HAP-1 (cell line): ENCODE measurements around the gene EBF3.
A peak's percentile ranks its signal among the peaks of the same experiment; 100 is the strongest.

Source experiments
- DNase-seq, 2 experiments: peaks; one replicate each; pipeline ENCODE4 v3.0.0-alpha.2; 2016 to 2020; ENCODE audit warnings: low spot score in 2 of 2
- H3K27me3 ChIP-seq: fragments of 250-450 bp; sonication (Bioruptor Pico); 2 replicates; pipeline ENCODE4 v1.5.1; 2020; ENCODE audit warnings: low read depth, mild to moderate bottlenecking, moderate library complexity
- H3K36me3 ChIP-seq: fragments of 250-450 bp; sonication (Bioruptor Pico); replicated peaks from 2 replicates; pipeline ENCODE4 v1.5.1; 2020; ENCODE audit warnings: mild to moderate bottlenecking
- H3K4me1 ChIP-seq: fragments of 250-450 bp; sonication (Bioruptor Pico); 2 replicates; pipeline ENCODE4 v1.5.1; 2020; ENCODE audit warnings: mild to moderate bottlenecking
- H3K4me3 ChIP-seq: fragments of 250-450 bp; sonication (Bioruptor Pico); 2 replicates; pipeline ENCODE4 v1.5.1; 2020; ENCODE audit warnings: mild to moderate bottlenecking, moderate library complexity
- H3K9me3 ChIP-seq: fragments of 250-450 bp; sonication (Bioruptor Pico); 2 replicates; pipeline ENCODE4 v1.5.1; 2020; ENCODE audit warnings: mild to moderate bottlenecking, moderate library complexity
- in situ Hi-C: fragments of 300-500 bp; cut with MboI; formaldehyde crosslinking; loops from 3 replicates; pipeline ENCODE4 v1.14.3; 2020; ENCODE audit warnings: low sequenced_read_pairs, inconsistent platforms, mixed read lengths

Gene EBF3

GRCh38 chr10:129848696-129849451 is 115.2 kb downstream of the EBF3 start:
- Histone ChIP-seq H3K4me3 (no peak overlapping the region), H3K36me3 (no peaks in the 10 kb centered on the region), H3K9me3 (no peaks in the 10 kb centered on the region), H3K27me3 (no peaks in the 10 kb centered on the region), H3K4me1 (peaks cover 46% of the 10 kb centered on the region)
- in situ Hi-C loops, result loop anchor here (5.0 kb wide), 1 partner anchor 113 kb away; the partner anchor contains the start of gene EBF3
- DNase-seq, result no peak

GRCh38 chr10:129847741-129848483 is 116.2 kb downstream of the EBF3 start:
- Histone ChIP-seq H3K36me3 (no peaks in the 10 kb centered on the region), H3K9me3 (no peaks in the 10 kb centered on the region), H3K27me3 (no peaks in the 10 kb centered on the region), H3K4me3 (no peak overlapping the region), H3K4me1 (peaks cover 54% of the 10 kb centered on the region)
- in situ Hi-C loops, result loop anchor here (5.0 kb wide), 1 partner anchor 114 kb away; the partner anchor contains the start of gene EBF3
- peak in 1 of 2 experiments; percentile 86 for DNase-seq

- DNase-seq, result peak; percentile 74 to 80
- H3K27me3 ChIP-seq, result no peaks in the 10 kb centered on the region
- H3K4me1 ChIP-seq, result peaks cover 54% of the 10 kb centered on the region
- H3K36me3 ChIP-seq, result peaks cover 3% of the 10 kb centered on the region
- H3K4me3 ChIP-seq, result no peak overlapping the region
- in situ Hi-C loops, result loop anchor here (5.0 kb wide), 1 partner anchor 115 kb away; the partner anchor contains the start of gene EBF3
- H3K9me3 ChIP-seq, result no peaks in the 10 kb centered on the region
Observed at GRCh38 chr10:129846991-129847391, 117.1 kb downstream of the EBF3 start.

- in situ Hi-C loops, result loop anchor here (5.0 kb wide), 1 partner anchor 117 kb away; the partner anchor contains the start of gene EBF3
- peaks cover 5% of the 10 kb centered on the region for H3K36me3 ChIP-seq
Observed at GRCh38 chr10:129845111-129845753, 118.8 kb downstream of the EBF3 start.

GRCh38 chr10:129844216-129844766 is 119.8 kb downstream of the EBF3 start:
- no peaks in the 10 kb centered on the region for H3K9me3 ChIP-seq
- H3K27me3 ChIP-seq, result no peaks in the 10 kb centered on the region
- peak; percentile 31 to 33 for DNase-seq
- H3K4me3 ChIP-seq, result no peak overlapping the region
- peaks cover 54% of the 10 kb centered on the region for H3K4me1 ChIP-seq
- in situ Hi-C loops, result no loop called here
- H3K36me3 ChIP-seq, result peaks cover 8% of the 10 kb centered on the region

More at GRCh38 chr10:129845111-129845753, 118.8 kb downstream of the EBF3 start:
- Histone ChIP-seq H3K4me3 (no peak overlapping the region), H3K4me1 (peaks cover 54% of the 10 kb centered on the region), H3K9me3 (no peaks in the 10 kb centered on the region), H3K27me3 (no peaks in the 10 kb centered on the region)
- DNase-seq, result peak in 1 of 2 experiments; percentile 84

GRCh38 chr10:129843702-129844101 is 120.4 kb downstream of the EBF3 start:
- peaks cover 54% of the 10 kb centered on the region for H3K4me1 ChIP-seq
- in situ Hi-C loops, result no loop called here
- peak; percentile 84 to 86 for DNase-seq
- H3K27me3 ChIP-seq, result no peaks in the 10 kb centered on the region
- no peaks in the 10 kb centered on the region for H3K9me3 ChIP-seq
- H3K36me3 ChIP-seq, result peaks cover 14% of the 10 kb centered on the region
- no peak overlapping the region for H3K4me3 ChIP-seq

GRCh38 chr10:129843131-129843541 is 120.9 kb downstream of the EBF3 start:
- peak; percentile 79 to 80 for DNase-seq
- in situ Hi-C loops, result no loop called here
- Histone ChIP-seq H3K4me1 (peaks cover 49% of the 10 kb centered on the region), H3K27me3 (no peaks in the 10 kb centered on the region), H3K36me3 (peaks cover 18% of the 10 kb centered on the region), H3K9me3 (no peaks in the 10 kb centered on the region), H3K4me3 (no peak overlapping the region)

GRCh38 chr10:129842031-129842430 is 122.0 kb downstream of the EBF3 start:
- no peak for DNase-seq
- Histone ChIP-seq H3K9me3 (no peaks in the 10 kb centered on the region), H3K4me3 (no peak overlapping the region), H3K36me3 (peaks cover 18% of the 10 kb centered on the region), H3K27me3 (no peaks in the 10 kb centered on the region), H3K4me1 (peaks cover 38% of the 10 kb centered on the region)
- in situ Hi-C loops, result no loop called here

- Histone ChIP-seq H3K4me3 (no peak overlapping the region), H3K27me3 (no peaks in the 10 kb centered on the region), H3K9me3 (no peaks in the 10 kb centered on the region), H3K36me3 (peaks cover 18% of the 10 kb centered on the region), H3K4me1 (peaks cover 33% of the 10 kb centered on the region)
- DNase-seq, result no peak
- in situ Hi-C loops, result no loop called here
Observed at GRCh38 chr10:129841590-129841989, 122.5 kb downstream of the EBF3 start.

GRCh38 chr10:129841071-129841470 is 123.0 kb downstream of the EBF3 start:
- Histone ChIP-seq H3K9me3 (no peaks in the 10 kb centered on the region), H3K4me3 (no peak overlapping the region), H3K4me1 (peaks cover 28% of the 10 kb centered on the region), H3K27me3 (no peaks in the 10 kb centered on the region), H3K36me3 (peaks cover 18% of the 10 kb centered on the region)
- no peak for DNase-seq
- in situ Hi-C loops, result no loop called here

GRCh38 chr10:129840196-129840590 is 123.9 kb downstream of the EBF3 start:
- Histone ChIP-seq H3K9me3 (no peaks in the 10 kb centered on the region), H3K4me1 (peaks cover 20% of the 10 kb centered on the region), H3K4me3 (no peak overlapping the region), H3K36me3 (peaks cover 18% of the 10 kb centered on the region), H3K27me3 (no peaks in the 10 kb centered on the region)
- no peak for DNase-seq
- in situ Hi-C loops, result no loop called here

- H3K4me3 ChIP-seq, result no peak overlapping the region
- peaks cover 18% of the 10 kb centered on the region for H3K36me3 ChIP-seq
- H3K27me3 ChIP-seq, result no peaks in the 10 kb centered on the region
- no peaks in the 10 kb centered on the region for H3K9me3 ChIP-seq
- in situ Hi-C loops, result no loop called here
- DNase-seq, result no peak
- H3K4me1 ChIP-seq, result peaks cover 15% of the 10 kb centered on the region
Observed at GRCh38 chr10:129839285-129840195, 124.5 kb downstream of the EBF3 start.
